Measurements from ENCODE around the gene FBLN5.
"Not testable (repeated sequence)": the region's sequence is repeated elsewhere in the genome, so short reads cannot be mapped to it uniquely, and the experiment has no call there.

FBLN5 gene

DNA sequence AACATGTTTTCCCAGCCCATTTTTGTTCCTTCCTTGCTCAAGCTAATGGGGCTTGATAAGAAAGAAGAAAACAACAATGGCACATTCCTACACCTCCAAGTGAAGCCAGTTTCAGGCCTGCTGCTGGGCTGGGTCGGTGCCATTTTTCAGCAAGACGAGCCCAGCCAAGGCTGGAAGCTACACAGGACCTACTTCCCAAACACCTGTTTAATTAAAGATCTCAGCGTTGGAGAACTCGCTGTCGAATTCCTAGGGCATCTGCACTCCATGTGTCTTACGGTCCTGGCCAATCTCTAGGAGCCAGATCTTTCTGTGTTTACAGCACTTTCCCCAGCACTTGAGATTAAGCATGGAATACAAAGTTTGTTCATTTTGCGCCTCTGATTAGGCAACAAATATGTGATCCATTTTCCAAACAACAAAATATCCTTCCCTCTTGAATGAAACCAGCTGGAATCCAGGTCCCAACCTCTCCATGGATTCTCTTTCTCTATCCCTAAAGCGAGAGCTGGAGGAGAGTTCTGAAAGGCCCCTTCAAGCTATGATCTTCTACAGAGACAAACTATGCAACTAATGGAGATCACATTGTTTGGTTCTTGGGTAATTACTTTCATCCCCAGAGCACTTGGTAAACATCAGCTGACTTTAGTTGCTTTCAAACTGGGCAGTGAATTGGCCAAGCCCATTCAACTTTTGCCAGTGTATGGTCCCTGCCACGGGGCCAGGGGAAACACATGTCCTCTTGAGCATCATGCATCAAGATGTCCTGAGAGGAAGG lies 45.9 kb downstream of the FBLN5 start:
- DNase-seq (ENCODE audit: low read depth): no peak
- no peak overlapping the region for H3K4me3 ChIP-seq (ENCODE audit: low read depth, low read length)
- TF ChIP-seq, protein P1, sequence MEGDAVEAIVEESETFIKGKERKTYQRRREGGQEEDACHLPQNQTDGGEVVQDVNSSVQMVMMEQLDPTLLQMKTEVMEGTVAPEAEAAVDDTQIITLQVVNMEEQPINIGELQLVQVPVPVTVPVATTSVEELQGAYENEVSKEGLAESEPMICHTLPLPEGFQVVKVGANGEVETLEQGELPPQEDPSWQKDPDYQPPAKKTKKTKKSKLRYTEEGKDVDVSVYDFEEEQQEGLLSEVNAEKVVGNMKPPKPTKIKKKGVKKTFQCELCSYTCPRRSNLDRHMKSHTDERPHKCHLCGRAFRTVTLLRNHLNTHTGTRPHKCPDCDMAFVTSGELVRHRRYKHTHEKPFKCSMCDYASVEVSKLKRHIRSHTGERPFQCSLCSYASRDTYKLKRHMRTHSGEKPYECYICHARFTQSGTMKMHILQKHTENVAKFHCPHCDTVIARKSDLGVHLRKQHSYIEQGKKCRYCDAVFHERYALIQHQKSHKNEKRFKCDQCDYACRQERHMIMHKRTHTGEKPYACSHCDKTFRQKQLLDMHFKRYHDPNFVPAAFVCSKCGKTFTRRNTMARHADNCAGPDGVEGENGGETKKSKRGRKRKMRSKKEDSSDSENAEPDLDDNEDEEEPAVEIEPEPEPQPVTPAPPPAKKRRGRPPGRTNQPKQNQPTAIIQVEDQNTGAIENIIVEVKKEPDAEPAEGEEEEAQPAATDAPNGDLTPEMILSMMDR (IDR thresholded peaks at IDR 0.05; ENCODE audit: control insufficient read depth, extremely low read depth, insufficient read depth): no peak

DNA sequence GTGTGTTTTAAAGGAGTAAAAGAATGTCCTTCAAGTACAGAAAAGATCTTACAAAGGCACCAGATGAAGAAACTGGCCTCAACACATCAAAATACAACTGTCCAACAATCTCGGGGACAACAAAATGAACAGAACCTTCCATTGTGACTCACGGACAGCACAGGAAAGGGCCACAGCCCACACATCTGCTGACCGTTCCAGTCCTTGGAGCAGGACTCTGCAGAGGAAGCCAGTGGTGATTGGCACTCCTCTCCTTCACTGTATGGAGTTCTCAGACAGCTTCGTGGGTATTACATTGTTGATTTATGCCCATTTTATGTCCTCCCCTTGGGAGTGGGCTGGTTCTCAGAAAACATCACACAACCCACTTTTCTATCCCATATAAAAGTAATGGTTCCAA lies 47.7 kb downstream of the FBLN5 start:
- TF ChIP-seq, protein P1 (IDR thresholded peaks at IDR 0.05; ENCODE audit: control insufficient read depth, extremely low read depth, insufficient read depth): no peak
- no peak for DNase-seq (ENCODE audit: low read depth)
- H3K4me3 ChIP-seq (ENCODE audit: low read depth, low read length): no peak overlapping the region

DNA sequence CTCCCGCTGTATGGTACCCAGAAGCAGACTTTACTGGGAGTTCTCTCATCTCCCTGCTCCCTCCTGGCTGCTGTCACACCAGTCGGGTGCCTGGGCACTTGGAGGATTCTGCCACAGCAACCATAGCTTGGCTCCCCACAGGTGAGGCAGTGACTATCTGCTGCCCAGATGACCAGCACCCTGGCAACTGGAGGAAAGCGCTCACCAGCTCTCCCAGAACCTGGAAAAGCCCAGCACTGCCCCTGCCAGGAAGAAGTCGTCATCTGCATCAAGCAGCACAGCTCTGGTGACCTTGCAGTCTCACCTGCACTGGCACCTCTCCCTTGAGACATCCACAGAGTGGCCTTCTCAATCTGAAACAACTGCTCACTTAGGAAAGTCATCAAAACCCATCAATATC lies 48.3 kb downstream of the FBLN5 start:
- TF ChIP-seq, protein P1 (IDR thresholded peaks at IDR 0.05; ENCODE audit: control insufficient read depth, extremely low read depth, insufficient read depth): peak; percentile 85
- H3K4me3 ChIP-seq (ENCODE audit: low read depth, low read length): no peak overlapping the region
- DNase-seq (ENCODE audit: low read depth): peak; percentile 63

DNA sequence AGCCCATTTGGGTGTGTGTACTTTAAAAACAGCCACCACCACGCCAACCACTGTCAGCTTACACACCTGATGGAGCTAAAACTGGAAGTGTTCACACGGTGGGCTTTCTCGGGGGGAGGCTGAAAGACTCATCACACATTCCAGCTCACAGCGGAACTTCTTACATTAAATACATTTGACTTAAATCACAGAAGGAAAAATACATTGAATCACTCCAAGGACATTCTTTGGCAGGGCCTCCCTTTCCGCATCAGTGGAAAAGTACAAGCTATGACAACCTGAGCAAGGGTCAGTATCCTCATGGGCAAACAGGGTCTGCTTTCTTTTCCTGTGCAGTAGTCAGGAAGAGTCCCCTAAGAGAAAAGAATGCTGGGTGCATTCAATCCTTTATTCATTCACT lies 49.1 kb downstream of the FBLN5 start:
- TF ChIP-seq, protein P1 (IDR thresholded peaks at IDR 0.05; ENCODE audit: control insufficient read depth, extremely low read depth, insufficient read depth): no peak
- no peak overlapping the region for H3K4me3 ChIP-seq (ENCODE audit: low read depth, low read length)
- no peak for DNase-seq (ENCODE audit: low read depth)

- not testable (repeated sequence) for DNase-seq (ENCODE audit: low read depth); H3K4me3 ChIP-seq (ENCODE audit: low read depth, low read length)
Observed at GRCh38 chr14:91897716-91898115, 49.8 kb downstream of the FBLN5 start.

- no peak overlapping the region for H3K4me3 ChIP-seq (ENCODE audit: low read depth, low read length)
- DNase-seq (ENCODE audit: low read depth): no peak
- TF ChIP-seq, protein P1 (IDR thresholded peaks at IDR 0.05; ENCODE audit: control insufficient read depth, extremely low read depth, insufficient read depth): no peak
Observed at GRCh38 chr14:91897106-91897701, 50.3 kb downstream of the FBLN5 start.

- no peak overlapping the region for H3K4me3 ChIP-seq (ENCODE audit: low read depth, low read length)
- TF ChIP-seq, protein P1 (IDR thresholded peaks at IDR 0.05; ENCODE audit: control insufficient read depth, extremely low read depth, insufficient read depth): no peak
- DNase-seq (ENCODE audit: low read depth): no peak
Observed at GRCh38 chr14:91896419-91896818, 51.1 kb downstream of the FBLN5 start.

Data from LNCaP clone FGC (cell line).